NCI-H2227 (cell line): ENCODE data around the gene SRPK2.

ENCODE experiments used
- DNase-seq: peaks from one replicate; lab custom pipeline; 2025; ENCODE audit not compliant: unreplicated experiment; lab: John Stamatoyannopoulos, UW

The SRPK2 gene

DNA sequence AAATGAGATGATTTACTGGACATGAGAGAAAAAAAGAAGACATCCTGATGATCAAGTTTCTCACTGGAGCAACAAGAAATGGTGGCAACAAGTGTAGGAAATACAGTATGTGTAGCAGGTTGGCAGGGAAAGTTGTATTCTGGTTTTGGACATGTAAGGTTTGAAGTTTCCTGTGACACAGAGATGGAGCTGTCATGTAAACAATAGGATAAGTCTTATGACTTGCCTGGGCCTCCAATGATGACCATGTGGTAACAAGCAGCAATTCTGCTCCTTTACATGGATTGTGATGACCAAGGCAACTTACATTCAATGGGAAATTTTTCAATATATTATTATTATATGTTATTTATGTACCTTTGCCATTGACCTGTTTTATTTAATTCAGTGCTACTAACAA is 249.3 kb downstream of the SRPK2 start:
- no peak for DNase-seq

DNA sequence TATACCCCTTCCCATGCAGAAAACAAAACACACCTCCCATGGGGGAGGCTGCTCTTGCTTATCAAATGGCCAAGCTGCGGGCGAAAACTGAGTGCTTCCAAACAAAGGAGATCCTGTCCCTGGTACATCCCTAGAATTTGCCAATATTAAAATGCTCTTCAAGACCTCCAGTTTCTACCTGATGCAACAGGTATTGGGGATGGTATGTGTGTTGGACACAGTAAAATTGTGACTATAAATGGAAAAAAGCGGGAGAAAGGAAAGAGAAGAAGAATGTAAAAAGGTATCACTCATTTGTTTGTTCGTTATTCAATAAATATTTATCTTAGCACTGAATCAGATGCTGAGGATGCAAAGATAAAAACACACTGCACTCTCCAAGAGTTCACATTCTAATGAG is 250.8 kb downstream of the SRPK2 start:
- DNase-seq, result no peak

DNA sequence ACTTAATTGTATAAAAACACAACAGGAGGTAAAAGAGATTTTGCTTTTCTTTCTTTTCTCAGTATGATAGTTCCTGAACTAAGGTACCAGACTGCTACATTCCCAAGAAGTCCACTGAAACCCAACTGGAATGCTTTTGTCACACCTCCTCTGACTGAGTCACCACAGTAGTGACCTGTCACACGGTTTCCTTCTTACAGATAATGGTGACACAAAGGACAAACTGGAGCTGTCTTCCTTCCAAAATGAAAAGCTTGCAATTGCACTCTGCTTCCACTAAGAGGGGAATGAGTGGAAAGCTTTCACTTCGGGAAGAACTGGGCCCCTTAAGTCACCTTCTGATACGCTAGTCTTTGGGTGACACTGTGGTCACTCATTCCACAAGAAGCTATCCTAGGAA is 252.5 kb downstream of the SRPK2 start:
- DNase-seq, result no peak

DNA sequence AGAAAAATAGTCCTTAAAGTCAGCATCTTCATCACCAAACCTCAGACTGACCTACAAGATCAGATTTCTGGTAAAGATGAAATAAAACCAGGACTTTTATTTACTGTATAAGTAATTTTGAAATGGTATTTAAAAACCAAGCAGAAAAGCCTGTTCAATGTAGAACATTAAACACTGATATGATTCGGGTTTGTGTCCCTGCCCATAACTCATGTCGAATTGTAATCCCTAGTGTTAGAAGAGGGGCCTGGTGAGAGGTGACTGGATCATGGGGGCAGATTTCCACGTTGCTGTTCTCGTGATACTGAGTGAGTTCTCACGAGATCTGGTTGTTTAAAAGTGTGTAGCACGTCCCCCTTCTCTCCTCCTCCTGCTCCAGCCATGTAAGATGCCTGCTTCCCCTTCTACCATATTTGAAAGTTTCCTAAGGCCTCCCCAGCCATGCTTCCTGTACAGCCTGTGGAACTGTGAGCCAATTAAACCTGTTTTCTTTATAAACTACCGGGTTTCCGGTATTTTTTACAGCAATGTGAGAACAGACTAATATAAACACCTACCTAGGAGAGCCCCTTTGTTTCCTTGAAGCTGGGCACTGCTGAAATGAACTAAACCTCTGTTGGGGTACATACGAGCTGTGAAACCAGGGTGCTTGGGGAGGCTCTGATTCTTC is 254.6 kb downstream of the SRPK2 start:
- DNase-seq, result no peak

DNA sequence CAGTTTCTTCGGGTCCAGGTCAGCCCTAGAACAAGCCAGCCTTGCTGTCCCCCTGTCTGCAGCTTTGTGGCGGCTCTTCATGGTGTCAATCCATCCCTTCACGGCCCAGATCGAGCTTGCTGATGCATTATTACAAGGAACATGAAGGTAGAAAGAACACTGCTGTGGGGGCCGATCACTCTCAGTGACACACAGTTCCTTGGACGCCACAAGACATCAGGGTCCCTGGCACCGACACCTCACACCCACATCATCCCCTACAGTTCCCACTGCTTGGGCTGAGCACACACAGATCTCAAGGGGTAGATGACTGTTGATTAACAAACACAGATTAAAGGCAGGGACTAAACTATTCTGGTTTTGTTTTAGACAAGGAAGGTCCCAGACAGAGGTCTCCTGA is 255.4 kb downstream of the SRPK2 start:
- DNase-seq, result no peak

DNA sequence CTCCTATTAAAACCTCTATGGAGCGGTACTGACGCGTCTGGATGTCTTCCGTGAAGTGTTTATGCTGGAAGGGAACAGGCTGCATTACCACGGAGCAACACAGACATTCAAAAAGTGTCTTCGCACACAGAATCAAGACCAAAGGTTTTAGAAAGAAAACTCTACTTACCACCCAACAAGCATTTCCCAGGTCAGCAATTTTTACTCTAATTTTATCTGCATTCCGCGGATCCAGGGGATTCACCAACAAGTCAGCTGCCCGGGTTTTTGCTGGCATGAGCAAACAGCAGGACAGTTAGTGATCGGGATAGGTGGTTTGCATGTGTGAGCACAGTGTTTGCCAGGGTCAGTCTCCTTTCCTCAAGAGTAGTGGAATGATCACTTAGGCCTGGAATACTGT is 255.9 kb downstream of the SRPK2 start:
- DNase-seq, result no peak

DNA sequence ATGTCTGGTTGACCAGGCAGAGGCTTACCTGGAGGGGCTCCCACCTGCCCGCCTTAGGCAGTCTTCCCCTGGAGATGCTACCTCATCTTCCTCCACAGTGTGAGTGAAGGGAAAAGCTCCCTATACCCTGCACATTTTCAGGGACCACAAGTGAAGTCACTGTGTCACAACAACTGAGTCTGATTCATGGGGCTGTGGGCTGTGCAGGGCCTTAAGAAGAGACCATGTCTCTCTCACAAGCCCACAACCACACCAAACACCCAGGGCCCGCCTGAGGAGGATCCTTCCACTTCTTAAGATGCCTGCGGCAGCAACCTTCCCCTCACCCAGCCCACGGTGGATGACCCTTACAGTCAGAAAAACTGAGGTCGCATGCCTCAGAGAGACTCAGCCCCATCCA is 256.4 kb downstream of the SRPK2 start:
- no peak for DNase-seq

DNA sequence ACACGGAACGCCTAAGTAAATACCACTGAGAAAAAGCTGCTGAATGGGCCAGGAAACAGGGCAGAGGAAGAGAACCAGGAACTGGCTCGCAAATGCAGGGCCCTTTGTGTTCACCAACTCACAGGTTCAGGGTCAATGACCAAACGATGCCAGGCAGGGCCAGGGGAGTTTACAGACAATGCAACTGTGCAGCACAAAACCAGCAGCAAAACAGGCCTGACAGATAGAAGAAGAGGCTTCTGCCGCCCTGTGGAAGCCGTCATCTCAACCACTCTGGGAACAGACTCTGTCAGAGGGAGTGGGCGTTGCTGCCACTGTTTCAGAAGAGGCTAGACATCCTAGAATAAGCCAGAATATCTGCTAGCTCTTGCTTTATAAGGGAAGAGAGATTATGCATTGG is 256.8 kb downstream of the SRPK2 start:
- DNase-seq, result no peak

DNA sequence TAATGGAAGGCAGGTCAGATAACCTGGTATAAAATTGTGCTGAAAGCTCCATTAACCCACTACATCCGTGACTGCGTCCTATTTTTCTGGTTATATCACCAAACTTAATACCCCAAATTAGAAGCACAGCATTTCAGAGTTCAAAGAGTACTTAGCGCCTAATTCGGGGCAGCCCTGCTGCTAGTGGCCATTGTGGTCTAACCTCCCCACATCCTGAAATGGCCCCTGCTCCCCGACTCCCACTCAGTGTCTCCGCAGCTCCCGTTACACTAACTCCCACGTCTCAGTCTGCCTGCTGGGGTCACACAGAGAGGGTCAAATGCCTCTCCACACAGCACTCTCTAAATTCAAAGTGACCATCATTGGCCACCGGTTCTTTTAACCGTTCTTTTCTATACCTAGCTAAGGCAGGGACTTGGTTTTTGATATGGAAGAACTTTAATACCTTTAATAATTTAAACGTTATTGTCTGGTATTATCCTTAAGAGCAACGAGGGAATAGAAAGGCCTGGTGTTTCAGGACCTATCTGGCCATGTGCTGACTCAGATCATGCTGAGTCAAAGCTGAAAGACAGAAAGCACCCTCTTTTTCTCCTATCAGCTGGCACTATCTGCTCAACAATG is 257.6 kb downstream of the SRPK2 start:
- no peak for DNase-seq

DNA sequence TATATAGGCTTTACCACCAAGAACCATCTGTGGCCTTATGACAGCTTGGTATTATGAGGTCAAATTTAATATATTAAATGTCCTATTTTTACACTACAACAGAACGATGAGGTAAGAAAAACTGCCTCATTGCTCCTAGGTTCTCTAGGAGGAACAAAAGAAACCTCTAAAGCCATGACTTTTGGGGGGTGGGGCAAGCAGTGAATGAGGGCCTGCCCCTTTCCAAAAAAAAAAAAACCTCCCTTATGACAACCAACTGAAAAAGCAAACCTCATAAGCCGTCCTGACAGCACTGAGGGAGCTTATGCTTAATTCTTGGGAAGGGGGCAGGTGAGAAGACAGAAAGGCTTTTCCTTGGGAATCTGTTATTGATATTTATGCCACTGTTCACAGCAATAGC is 258.1 kb downstream of the SRPK2 start:
- no peak for DNase-seq

DNA sequence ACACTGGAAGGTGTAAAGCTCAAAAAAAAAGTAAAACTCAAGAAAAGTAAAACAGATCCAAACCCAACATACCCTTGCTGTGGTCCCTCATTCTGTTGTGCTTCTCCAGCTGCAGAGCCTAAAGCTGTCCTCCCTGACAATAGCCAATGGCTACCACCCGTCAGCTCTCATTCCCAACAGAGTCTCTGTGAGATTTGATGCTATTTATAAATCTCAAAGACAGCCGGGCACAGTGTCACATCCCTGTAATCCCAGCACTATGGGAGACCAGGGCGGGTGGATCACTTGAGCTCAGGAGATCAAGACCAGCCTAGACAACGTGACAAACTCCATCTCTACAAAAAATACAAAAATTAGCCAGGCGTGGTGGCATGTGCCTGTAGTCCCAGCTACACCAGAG is 258.7 kb downstream of the SRPK2 start:
- DNase-seq, result no peak

DNA sequence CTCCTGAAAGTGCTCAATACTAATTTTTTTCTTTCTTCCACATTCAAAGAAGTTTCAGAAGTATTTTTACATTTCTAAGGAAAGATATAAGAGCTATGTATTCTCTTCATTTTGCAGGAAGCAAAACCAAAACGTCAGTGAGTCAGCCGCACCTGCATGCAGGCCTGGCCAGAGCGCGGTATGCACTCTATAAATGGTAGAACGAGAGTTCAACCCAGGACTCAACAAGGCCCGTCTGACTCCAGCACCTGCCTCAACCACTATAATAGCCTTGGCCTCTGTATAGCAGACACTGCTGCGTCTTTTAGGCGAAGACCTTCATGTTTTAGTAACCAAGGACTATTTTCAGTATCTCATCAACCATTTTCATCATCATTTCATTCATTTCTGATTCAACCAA is 261.5 kb downstream of the SRPK2 start:
- no peak for DNase-seq

DNA sequence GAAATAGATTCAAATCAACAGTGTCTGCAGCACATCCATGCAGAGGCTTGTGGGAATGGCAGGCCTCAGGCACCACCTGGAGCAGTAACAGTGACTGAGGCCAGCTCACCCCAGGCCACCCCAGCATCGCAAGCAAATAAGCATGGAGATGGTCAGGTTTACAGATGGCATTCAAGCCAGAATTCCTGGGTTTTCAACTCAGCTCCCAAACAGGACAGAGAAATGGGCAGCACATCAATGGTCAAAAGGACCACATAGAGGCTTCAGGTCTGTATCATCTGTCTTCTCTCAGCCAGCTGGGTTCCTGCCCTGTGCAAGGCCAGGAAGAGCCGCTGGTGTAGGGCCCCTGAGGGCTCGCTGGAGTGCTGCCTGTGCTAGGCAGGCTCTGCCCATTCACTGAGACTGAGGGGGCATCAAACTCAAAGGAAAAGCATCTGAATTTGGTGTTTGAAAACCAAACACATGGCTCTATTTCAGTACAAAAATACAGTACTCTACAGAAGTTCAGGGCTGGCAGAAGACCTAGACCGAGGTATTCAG is 262.2 kb downstream of the SRPK2 start:
- DNase-seq, result no peak

DNA sequence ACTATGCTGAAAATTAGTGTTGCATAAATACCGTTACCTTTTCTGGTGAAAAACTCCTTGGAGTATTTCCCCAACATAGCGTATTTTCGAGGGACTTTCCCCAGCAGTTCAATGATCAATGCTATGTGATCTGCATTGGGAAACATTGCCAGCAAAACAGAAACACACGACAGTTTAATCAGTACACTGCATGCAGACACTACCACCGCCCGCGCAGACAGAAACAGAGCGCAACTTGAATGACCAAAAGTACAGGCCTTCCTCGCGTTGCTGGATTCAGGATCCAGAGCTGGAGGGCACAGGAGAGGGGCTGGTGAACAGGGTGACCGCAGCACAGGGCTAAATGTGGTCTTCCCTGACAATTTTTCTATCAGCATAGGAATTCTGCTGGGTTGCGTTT is 263.0 kb downstream of the SRPK2 start:
- no peak for DNase-seq

DNA sequence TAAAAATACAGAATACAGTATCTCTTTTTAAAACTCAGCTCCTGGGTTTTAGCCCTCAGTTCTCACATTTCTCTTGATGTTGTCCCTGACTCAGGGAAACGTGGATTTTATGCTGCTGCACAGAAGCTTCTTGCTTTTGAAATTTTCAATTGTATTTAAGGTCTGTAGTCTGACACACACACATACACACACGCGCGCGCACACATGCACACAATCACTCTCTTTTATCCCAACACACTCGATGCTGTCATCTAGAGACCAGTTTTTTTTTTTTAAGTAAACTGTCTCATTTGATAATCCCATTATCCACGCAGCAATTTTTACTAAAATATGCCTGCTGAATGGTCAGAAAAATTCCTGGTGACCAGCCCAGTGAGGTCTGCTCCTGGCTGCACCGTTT is 266.1 kb downstream of the SRPK2 start:
- DNase-seq, result peak; percentile 49

DNA sequence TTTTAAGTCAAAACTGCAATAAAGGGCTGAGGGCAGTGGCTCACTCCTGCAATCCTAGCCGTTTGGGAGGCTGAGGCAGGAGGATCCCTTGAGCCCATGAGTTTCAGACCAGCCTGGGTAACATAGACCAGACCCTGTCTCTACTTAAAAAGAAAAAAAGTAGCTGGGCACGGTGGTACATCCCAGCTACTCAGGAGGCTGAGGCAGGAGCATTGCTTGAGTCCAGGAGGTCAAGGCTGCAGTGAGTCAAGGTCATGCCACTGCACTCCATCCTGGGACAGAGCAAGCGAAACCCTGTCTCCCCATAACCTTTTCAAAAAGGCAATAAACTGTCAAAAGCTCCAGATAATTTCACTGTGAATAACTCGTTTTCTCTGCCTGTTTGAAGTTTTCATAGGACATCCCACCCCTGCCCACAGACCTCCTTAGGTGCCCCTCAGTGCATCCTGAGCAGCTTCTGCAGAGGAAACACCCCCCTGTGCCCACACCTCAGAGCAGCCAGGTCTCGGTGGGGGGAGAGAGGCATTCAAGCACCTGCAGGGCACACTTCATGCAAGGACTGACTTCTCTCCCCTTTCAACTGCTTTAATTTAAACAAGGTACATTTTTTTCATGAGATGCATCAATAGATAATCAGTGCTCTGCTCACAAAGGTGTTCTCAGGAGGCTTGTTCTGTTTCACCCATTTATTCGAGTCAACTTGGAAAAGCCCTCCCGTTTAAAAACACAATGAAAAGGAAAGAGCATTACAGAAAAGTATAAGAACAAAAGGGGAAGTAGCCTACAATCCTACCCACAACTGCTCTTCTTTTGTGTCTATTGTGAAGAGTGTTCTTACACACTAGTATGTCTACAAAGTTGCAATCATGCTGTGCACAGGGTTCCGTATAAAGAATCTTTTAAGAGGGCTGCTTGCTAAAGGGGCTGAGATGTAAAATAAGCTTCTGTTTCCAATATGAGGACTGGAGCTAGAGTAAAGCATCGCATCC is 269.8 kb downstream of the SRPK2 start:
- no peak for DNase-seq

DNA sequence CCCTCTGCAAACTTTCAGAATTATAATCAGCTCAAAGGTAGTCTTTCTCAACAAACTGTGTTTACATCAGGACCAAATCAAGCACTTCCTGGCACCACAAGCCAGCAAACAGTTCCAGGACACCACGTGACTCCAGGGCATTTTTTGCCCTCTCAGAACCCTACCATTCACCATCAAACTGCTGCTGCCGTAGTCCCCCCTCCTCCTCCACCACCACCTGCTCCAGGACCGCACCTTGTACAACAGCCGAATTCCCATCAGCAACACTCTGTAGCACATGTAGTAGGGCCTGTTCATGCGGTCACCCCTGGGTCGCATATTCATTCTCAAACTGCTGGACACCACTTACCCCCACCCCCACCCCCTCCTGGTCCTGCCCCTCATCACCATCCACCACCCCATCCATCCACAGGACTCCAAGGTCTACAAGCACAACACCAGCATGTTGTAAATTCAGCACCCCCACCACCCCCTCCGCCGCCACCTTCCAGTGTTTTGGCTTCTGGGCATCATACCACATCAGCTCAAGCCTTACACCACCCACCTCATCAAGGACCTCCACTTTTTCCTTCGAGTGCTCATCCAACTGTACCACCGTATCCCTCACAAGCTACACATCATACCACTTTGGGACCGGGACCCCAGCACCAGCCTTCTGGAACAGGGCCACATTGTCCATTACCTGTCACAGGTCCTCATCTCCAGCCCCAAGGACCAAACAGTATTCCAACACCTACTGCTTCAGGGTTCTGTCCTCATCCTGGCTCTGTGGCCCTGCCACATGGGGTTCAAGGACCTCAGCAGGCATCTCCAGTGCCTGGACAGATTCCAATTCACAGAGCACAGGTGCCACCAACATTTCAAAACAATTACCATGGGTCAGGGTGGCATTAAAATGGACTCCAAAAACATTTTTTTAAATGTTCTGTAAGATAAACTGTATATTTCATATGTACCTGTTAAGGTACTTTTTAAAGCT is 276.0 kb downstream of the SRPK2 start:
- no peak for DNase-seq

DNA sequence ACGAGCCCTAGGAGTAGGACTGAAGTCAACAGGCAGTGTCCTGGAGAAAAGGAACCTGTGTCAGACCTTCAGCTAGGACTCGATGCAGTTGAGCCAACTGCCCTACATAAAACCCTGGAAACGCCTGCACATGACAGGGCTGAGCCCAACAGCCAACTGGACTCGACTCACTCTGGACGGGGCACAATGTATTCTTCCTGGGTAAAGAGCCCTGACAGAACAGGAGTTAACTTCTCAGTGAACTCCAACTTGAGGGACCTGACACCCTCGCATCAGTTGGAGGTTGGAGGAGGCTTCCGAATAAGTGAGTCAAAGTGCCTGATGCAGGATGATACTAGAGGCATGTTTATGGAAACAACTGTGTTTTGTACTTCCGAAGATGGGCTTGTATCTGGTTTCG is 281.3 kb downstream of the SRPK2 start:
- no peak for DNase-seq

DNA sequence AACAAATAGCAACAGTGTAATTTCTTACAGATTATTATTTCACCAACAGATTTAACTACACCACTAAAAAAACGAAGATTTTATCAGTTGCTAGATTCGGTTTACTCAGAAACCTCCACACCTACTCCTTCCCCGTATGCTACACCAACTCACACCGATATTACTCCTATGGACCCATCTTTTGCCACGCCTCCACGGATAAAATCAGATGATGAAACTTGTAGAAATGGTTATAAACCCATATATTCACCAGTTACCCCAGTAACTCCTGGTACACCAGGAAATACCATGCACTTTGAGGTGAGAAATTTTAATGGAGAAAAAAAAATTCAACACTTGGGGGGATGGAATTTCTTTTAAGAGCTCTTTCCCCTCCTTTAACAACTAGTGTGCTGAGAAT is 282.2 kb downstream of the SRPK2 start:
- no peak for DNase-seq

DNA sequence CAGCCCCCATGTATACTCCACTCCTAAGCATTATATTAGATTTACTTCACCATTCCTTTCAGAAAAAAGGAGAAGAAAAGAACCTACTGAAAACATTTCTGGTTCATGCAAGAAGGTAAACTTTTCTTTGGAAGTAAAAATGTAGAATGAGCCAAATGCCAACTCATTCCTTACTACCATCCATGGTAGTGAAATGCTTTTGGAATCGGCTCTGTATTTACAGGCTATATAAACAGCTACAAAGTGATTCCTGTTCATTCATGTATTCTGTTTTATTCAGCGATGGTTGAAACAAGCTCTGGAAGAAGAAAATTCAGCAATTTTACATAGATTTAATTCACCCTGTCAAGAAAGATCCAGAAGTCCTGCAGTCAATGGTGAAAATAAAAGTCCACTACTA is 283.1 kb downstream of the SRPK2 start:
- no peak for DNase-seq
